ENCODE results near the gene FYCO1. TPM values are rescaled to one million over a fixed set of nuclear protein-coding genes. Genes with fewer than 3 reads are reported as not detected.

The FYCO1 gene
- total RNA-seq, 4 donors from 2014 or later = 38.2 to 66.6 (median 50.5) TPM

DNA sequence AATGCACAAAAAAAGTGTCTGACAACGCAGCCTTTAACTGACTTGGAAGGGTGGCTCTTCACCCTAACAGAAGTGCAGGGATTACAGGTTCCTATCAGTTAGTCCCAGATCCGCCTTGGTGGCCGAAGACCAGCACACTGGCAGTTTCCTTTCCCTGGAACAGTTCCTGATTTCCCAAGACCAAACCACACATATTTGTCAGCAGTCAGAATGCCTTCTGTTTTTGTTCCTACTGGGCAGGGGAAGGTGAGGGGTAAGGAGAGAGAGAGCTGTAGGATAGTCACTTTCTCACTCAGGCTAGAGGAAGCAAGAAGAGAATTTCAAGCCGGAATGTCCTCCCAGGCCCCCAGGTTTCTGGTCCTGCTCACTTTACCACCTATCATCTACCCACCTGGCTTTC, 43.2 kb downstream of the FYCO1 start:
- no peak for DNase-seq
- no peak overlapping the region for H3K4me3 ChIP-seq (replicated peaks in 1 of 3)
- peaks cover 32 to 34% of the 10 kb centered on the region in 2 donors for H3K36me3 ChIP-seq
- no peaks in the 10 kb centered on the region for H3K9me3 ChIP-seq
- TF ChIP-seq, protein P1, sequence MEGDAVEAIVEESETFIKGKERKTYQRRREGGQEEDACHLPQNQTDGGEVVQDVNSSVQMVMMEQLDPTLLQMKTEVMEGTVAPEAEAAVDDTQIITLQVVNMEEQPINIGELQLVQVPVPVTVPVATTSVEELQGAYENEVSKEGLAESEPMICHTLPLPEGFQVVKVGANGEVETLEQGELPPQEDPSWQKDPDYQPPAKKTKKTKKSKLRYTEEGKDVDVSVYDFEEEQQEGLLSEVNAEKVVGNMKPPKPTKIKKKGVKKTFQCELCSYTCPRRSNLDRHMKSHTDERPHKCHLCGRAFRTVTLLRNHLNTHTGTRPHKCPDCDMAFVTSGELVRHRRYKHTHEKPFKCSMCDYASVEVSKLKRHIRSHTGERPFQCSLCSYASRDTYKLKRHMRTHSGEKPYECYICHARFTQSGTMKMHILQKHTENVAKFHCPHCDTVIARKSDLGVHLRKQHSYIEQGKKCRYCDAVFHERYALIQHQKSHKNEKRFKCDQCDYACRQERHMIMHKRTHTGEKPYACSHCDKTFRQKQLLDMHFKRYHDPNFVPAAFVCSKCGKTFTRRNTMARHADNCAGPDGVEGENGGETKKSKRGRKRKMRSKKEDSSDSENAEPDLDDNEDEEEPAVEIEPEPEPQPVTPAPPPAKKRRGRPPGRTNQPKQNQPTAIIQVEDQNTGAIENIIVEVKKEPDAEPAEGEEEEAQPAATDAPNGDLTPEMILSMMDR (IDR thresholded peaks at IDR 0.05) = no peak
- no peak for TF ChIP-seq POLR2A (IDR thresholded peaks at IDR 0.05)
- H3K27ac ChIP-seq = peak overlapping the region; percentile 78 to 91 (median 89)
- intact Hi-C loops (cut with DNase I) = loop anchor here (5.0 kb wide), 1 partner anchor 40 kb away; no protein-coding TSS in a partner anchor
- peaks cover 38 to 60% of the 10 kb centered on the region in 2 donors for H3K4me1 ChIP-seq
- H3K27me3 ChIP-seq = no peaks in the 10 kb centered on the region
- WGBS, 2 donors = 76 to 90% methylated on average over 4 of the region's 4 CpGs

DNA sequence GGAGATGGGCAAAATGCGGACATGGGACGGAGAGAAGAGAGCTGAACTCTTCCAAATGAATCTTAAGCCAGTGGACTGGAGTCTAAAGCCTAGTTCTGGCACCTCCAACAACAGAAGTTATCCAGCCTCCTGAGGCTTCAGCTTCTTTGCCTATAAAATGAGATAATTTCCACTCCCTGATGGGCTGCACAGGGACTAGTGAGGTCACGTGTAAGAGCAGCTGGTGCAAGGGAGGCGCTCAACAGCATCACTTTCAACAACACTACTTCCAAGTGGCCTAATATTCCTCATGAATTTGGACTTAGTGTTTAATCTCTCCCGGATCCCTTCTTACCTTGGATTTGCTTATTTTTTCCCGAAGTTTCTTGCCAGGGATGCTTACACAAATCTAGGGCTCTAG, 43.7 kb downstream of the FYCO1 start:
- peaks cover 38 to 55% of the 10 kb centered on the region in 2 donors for H3K4me1 ChIP-seq
- DNase-seq = no peak
- 81 to 95% methylated on average over 6 of the region's 6 CpGs for WGBS, 2 donors
- H3K36me3 ChIP-seq = peaks cover 34 to 37% of the 10 kb centered on the region in 2 donors
- intact Hi-C loops (cut with DNase I) = loop anchor here (5.0 kb wide), 1 partner anchor 40 kb away; no protein-coding TSS in a partner anchor
- TF ChIP-seq, protein P1 (IDR thresholded peaks at IDR 0.05) = no peak
- TF ChIP-seq POLR2A (IDR thresholded peaks at IDR 0.05) = no peak
- H3K27me3 ChIP-seq = no peaks in the 10 kb centered on the region
- H3K4me3 ChIP-seq (replicated peaks in 1 of 3) = no peak overlapping the region
- no peaks in the 10 kb centered on the region for H3K9me3 ChIP-seq
- H3K27ac ChIP-seq = peak overlapping the region; percentile 78 to 91 (median 89)

DNA sequence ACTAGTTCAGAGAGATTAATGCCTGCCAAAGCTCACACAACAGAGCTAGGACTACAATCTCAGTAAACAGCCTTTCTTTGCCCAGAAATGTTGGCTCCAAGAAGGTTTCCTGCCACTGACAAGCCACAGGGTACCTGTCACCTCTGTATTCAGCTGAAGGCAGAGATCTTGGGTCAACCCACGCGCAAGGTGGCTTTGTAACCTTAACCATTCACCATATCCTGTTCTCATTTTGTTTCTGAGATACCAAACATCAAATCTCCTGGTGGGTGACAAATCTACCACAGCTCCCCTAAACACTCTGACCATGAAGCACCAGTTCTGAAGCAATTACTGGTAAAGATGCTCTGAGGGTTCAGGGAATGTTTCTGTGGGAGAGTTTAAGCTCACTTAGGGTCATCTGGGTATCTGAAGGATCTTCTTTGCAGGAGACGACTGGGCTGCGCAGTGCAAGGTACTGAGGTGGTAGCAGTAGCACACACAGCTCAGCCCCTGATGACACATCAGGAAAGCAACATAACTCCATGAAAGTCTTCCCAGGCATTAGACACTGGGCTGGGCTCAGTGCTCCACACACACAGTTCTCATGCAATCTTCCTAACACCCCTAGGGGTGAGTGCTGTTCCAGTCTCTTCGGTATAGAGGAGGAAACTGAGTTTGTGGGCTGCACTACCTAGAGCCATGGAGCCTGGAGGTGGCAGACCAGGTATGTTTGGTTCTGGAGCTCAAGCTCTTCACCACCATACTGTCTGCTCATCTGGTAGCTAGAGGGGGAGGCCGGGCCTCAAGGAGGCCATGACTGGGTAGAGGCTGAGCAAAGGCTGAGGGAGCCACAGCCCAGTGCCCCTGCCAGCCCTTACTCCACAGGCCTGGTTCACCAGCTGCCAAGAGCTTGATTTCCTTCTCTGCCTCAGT, 44.7 kb downstream of the FYCO1 start:
- TF ChIP-seq, protein P1 (IDR thresholded peaks at IDR 0.05) = no peak
- no peak for TF ChIP-seq POLR2A (IDR thresholded peaks at IDR 0.05)
- no peak overlapping the region for H3K4me3 ChIP-seq (replicated peaks in 1 of 3)
- no peaks in the 10 kb centered on the region for H3K27me3 ChIP-seq
- H3K4me1 ChIP-seq = peaks cover 32 to 46% of the 10 kb centered on the region in 2 donors
- 91% methylated on average over 5 to 6 of the region's 6 CpGs for WGBS, 2 donors
- no peaks in the 10 kb centered on the region for H3K9me3 ChIP-seq
- intact Hi-C loops (cut with DNase I) = loop anchor here (5.0 kb wide), 1 partner anchor 41 kb away; no protein-coding TSS in a partner anchor
- H3K36me3 ChIP-seq = peaks cover 42 to 45% of the 10 kb centered on the region in 2 donors
- no peak for DNase-seq
- H3K27ac ChIP-seq = peak overlapping the region in 2 of 3 donors; percentile 89 to 91

DNA sequence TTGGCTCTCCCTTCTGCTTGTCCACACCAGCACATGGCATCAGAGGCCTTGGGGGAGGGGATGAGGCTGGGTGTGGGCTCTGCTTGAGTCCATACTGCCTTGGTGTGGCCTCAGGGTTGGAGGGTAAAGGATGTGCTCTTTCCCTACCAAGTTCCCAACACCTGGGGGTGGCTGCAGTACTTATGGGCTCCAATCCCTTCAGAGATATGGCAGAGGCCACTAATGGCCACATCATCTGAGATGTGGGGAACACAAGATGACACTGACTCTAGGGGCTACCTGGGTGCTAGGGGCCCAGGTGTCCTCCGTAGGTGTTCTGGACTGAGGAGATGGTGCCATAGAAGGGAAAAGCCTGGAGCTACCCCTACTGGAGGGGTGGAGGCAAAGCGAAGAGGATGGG, 45.5 kb downstream of the FYCO1 start:
- no peak for DNase-seq
- TF ChIP-seq, protein P1 (IDR thresholded peaks at IDR 0.05) = no peak
- TF ChIP-seq POLR2A (IDR thresholded peaks at IDR 0.05) = no peak
- Histone ChIP-seq H3K27me3 (no peaks in the 10 kb centered on the region), H3K36me3 (peaks cover 42 to 45% of the 10 kb centered on the region in 2 donors), H3K27ac (peak overlapping the region in 2 of 3 donors; percentile 12 to 15), H3K4me3 (replicated peaks in 1 of 3) (no peak overlapping the region), H3K9me3 (no peaks in the 10 kb centered on the region), H3K4me1 (peaks cover 28 to 40% of the 10 kb centered on the region in 2 donors)
- 93 to 100% methylated on average over 2 of the region's 2 CpGs for WGBS, 2 donors
- intact Hi-C loops (cut with DNase I) = loop anchor here (5.0 kb wide), 1 partner anchor 42 kb away; no protein-coding TSS in a partner anchor

DNA sequence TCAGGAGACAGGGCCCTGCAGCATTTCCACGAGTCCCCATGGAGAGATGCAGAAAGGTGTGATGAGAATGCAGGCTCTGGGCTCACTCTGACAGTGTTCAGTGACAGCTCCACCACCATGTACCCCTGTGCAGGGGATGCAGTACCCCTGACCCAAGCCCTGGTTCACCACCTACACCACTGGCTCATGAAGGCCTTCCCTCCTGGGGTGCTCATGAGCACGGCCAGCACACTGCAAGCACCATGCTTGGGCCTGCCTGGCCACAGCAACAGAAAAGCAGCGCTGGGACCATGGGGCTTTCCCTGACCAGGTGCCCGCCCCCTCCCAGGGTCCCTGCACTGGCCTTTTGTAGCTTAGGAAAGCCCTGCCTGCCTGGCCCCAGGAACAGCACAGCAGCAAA, 46.2 kb downstream of the FYCO1 start:
- Histone ChIP-seq H3K27ac (no peak overlapping the region), H3K9me3 (no peaks in the 10 kb centered on the region), H3K36me3 (peaks cover 36 to 40% of the 10 kb centered on the region in 2 donors), H3K27me3 (no peaks in the 10 kb centered on the region), H3K4me1 (peaks cover 21 to 33% of the 10 kb centered on the region in 2 donors), H3K4me3 (replicated peaks in 1 of 3) (no peak overlapping the region)
- intact Hi-C loops (cut with DNase I) = no loop called here
- TF ChIP-seq POLR2A (IDR thresholded peaks at IDR 0.05) = no peak
- TF ChIP-seq, protein P1 (IDR thresholded peaks at IDR 0.05) = no peak
- WGBS, 2 donors = 90 to 100% methylated on average over 2 to 3 of the region's 4 CpGs
- DNase-seq = no peak

Measured in thyroid gland (tissue), 4 donors.